ENCODE results near the gene ELF3. TPM values are rescaled to one million over a fixed set of nuclear protein-coding genes. Genes with fewer than 3 reads are reported as not detected.

Gene ELF3
- total and polyA plus RNA-seq, 2 of the 8 experiments (the other 6 are each of a cell fraction or from before 2014, with no cell fraction given), result 17.3 to 25.0 TPM

GRCh38 chr1:201984446-201984845 lies 25.9 kb upstream of the ELF3 start:
- H2AK5ac ChIP-seq (ENCODE audit: low read depth, low read length), result no peak overlapping the region
- H4K5ac ChIP-seq (ENCODE audit: insufficient read length, low read depth, low read length), result no peak overlapping the region
- no peak for DNase-seq (ENCODE audit: low read depth in 1 of 2, low spot score in 2 of 2)
- no peak overlapping the region for H3K18ac ChIP-seq (ENCODE audit: extremely low read depth, low read length)
- no peak overlapping the region for H3K14ac ChIP-seq (ENCODE audit: insufficient read length)
- H2BK15ac ChIP-seq (ENCODE audit: low read length), result no peak overlapping the region
- no peak for FAIRE-seq
- H2AFZ ChIP-seq (ENCODE audit: low read length), result no peak overlapping the region
- H3K4me3 ChIP-seq (ENCODE audit: extremely low read depth in 1 of 4, insufficient read depth in 2 of 4, low read depth in 3 of 4, low read length in 4 of 4), result 0 out of 8 replicates have a peak overlapping the region, but pooled peaks of 1 of the 4 experiments have one; percentile 82
- peak overlapping the region in 1 of 2 experiments; percentile 86; a peak in 2 of 4 replicates for H3K4me2 ChIP-seq (ENCODE audit: insufficient read depth in 1 of 2, low read depth in 2 of 2, low read length in 2 of 2)
- H4K8ac ChIP-seq (ENCODE audit: extremely low read depth, insufficient read depth, low read length), result no peak overlapping the region
- H2BK5ac ChIP-seq (ENCODE audit: low read depth, low read length), result no peak overlapping the region
- H3K56ac ChIP-seq (replicated peaks; ENCODE audit: insufficient read length, low read depth, low read length), result no peak overlapping the region
- no peak overlapping the region for H2BK20ac ChIP-seq (ENCODE audit: low read length)
- H3K27me3 ChIP-seq (replicated peaks in 1 of 4; ENCODE audit: control insufficient read depth in 3 of 4, extremely low read depth in 1 of 4, insufficient read depth in 3 of 4, low read length in 3 of 4), result peaks cover 0 to 3% (median 0%) of the 10 kb centered on the region in 4 experiments; a peak in 1 of 7 replicates
- H4K91ac ChIP-seq (replicated peaks; ENCODE audit: insufficient read length, low read length), result no peak overlapping the region
- no peak overlapping the region for H3K4ac ChIP-seq (replicated peaks; ENCODE audit: insufficient read length, low read depth, low read length)
- H3K23me2 ChIP-seq (ENCODE audit: low read depth, low read length), result peaks cover 6% of the 10 kb centered on the region
- peaks cover 0 to 4% (median 2%) of the 10 kb centered on the region in 4 experiments; a peak in 5 of 7 replicates for H3K4me1 ChIP-seq (replicated peaks in 1 of 4; ENCODE audit: control insufficient read depth in 3 of 4, insufficient read depth in 4 of 4, low read length in 3 of 4)
- peaks cover 2% of the 10 kb centered on the region; the same call in 1 of the 2 replicates for H3K79me1 ChIP-seq (ENCODE audit: low read depth, low read length)
- CTCF ChIA-PET (ENCODE audit: partially characterized antibody), result interaction anchor here (1.2 to 7.3 kb wide), 7 partner anchors 14 to 472 kb away, joined by 3 to 52 read pairs (median 5); no protein-coding TSS in a partner anchor
- peaks cover 0 to 7% (median 4%) of the 10 kb centered on the region in 4 experiments; a peak in 5 of 8 replicates for H3K36me3 ChIP-seq (ENCODE audit: control insufficient read depth in 2 of 4, insufficient read depth in 4 of 4, low read length in 3 of 4)
- H4K20me1 ChIP-seq (replicated peaks in 1 of 2; ENCODE audit: control insufficient read depth in 1 of 2, insufficient read depth in 2 of 2, low read length in 2 of 2), result peaks cover 0 to 2% of the 10 kb centered on the region in 2 experiments
- POLR2A ChIA-PET (ENCODE audit: partially characterized antibody), result interaction anchor here (1.5 to 2.4 kb wide), 2 partner anchors 26 to 89 kb away, joined by 3 to 9 read pairs; partner anchors contain the start of gene ELF3
- 79% methylated on average over 3 of the region's 3 CpGs; no CpG with 5 or more reads in 1 of the 2 experiments for WGBS, 2 experiments (ENCODE audit: extremely low coverage in 1 of 2, insufficient coverage in 1 of 2, insufficient read length in 1 of 2, insufficient replicate concordance in 2 of 2, low coverage in 1 of 2, low lambda C conversion rate in 2 of 2, missing lambda C conversion rate in 1 of 2)
- H3K79me2 ChIP-seq (ENCODE audit: control insufficient read depth in 1 of 2, insufficient read depth in 2 of 2, low read length in 2 of 2), result peaks cover 3 to 38% of the 10 kb centered on the region in 2 experiments; a peak in 3 of 4 replicates
- H3K9me3 ChIP-seq (ENCODE audit: insufficient read depth in 2 of 2, low read depth in 1 of 2, low read length in 1 of 2), result no peaks in the 10 kb centered on the region
- no peak overlapping the region for H3K9ac ChIP-seq (replicated peaks in 1 of 4; ENCODE audit: extremely low read depth in 1 of 4, low read depth in 3 of 4, low read length in 3 of 4)
- no peak overlapping the region for H3K23ac ChIP-seq (ENCODE audit: insufficient read length)
- no peak overlapping the region for H2BK120ac ChIP-seq (replicated peaks; ENCODE audit: low read depth, low read length)
- no peak overlapping the region for H3K27ac ChIP-seq (ENCODE audit: low read depth, low read length)
- H2BK12ac ChIP-seq (ENCODE audit: low read depth, low read length), result no peak overlapping the region
